GM23248 (cell line): ENCODE data around the gene SGCB. TPM values are rescaled to one million over a fixed set of nuclear protein-coding genes. Genes with fewer than 3 reads are reported as not detected.

Source experiments
- DNase-seq: peaks from one replicate; pipeline ENCODE4 v3.0.0-alpha.2; 2015
- H2AFZ ChIP-seq: fragments of 200-600 bp; sonication (generic); 2 replicates; pipeline ENCODE4 v1.6.1; 2016; ENCODE audit warnings: antibody characterized with exemption
- H3F3A ChIP-seq: fragments of 200-600 bp; sonication (generic); 2 replicates; pipeline ENCODE4 v1.6.1; 2016; ENCODE audit warnings: mild to moderate bottlenecking, antibody characterized with exemption, mixed run types; ENCODE audit not compliant: insufficient read depth
- H3K27ac ChIP-seq: fragments of 200-600 bp; sonication (generic); 2 replicates; pipeline ENCODE4 v1.5.1; 2016; ENCODE audit warnings: mild to moderate bottlenecking
- H3K27me3 ChIP-seq: fragments of 200-600 bp; sonication (generic); replicated peaks from 2 replicates; pipeline ENCODE4 v1.6.1; 2016; ENCODE audit warnings: mild to moderate bottlenecking; ENCODE audit not compliant: insufficient read depth
- H3K36me3 ChIP-seq: fragments of 200-600 bp; sonication (generic); 2 replicates; pipeline ENCODE4 v1.6.1; 2016; ENCODE audit warnings: low read depth, mild to moderate bottlenecking
- H3K4me1 ChIP-seq: fragments of 200-600 bp; sonication (generic); 2 replicates; pipeline ENCODE4 v1.6.1; 2016; ENCODE audit warnings: mild to moderate bottlenecking; ENCODE audit not compliant: insufficient read depth
- H3K4me2 ChIP-seq: fragments of 200-600 bp; sonication (generic); one replicate; pipeline ENCODE4 v1.6.1; 2016; ENCODE audit warnings: mild to moderate bottlenecking; ENCODE audit not compliant: unreplicated experiment
- H3K4me3 ChIP-seq: fragments of 200-600 bp; sonication (generic); 2 replicates; pipeline ENCODE4 v1.5.1; 2016; ENCODE audit warnings: mild to moderate bottlenecking
- H3K79me2 ChIP-seq: fragments of 200-600 bp; sonication (generic); 2 replicates; pipeline ENCODE4 v1.6.1; 2016; ENCODE audit warnings: mild to moderate bottlenecking; ENCODE audit not compliant: insufficient read depth
- H3K9ac ChIP-seq: fragments of 200-600 bp; sonication (generic); 2 replicates; pipeline ENCODE4 v1.6.1; 2016; ENCODE audit warnings: mild to moderate bottlenecking
- H3K9me2 ChIP-seq: fragments of 200-600 bp; sonication (generic); 2 replicates; pipeline ENCODE4 v1.6.1; 2016; ENCODE audit warnings: mixed run types, mild to moderate bottlenecking, moderate library complexity; ENCODE audit not compliant: insufficient read depth
- H3K9me3 ChIP-seq: fragments of 200-600 bp; sonication (generic); one replicate; pipeline ENCODE4 v1.6.1; 2017; ENCODE audit warnings: low read depth
- H4K20me1 ChIP-seq: fragments of 200-600 bp; sonication (generic); 2 replicates; pipeline ENCODE4 v1.6.0; 2016; ENCODE audit not compliant: insufficient read depth
- EZH2 ChIP-seq: fragments of 200-600 bp; sonication (generic); IDR thresholded peaks from 2 replicates; pipeline ENCODE4 v1.6.1; 2018; ENCODE audit warnings: antibody characterized with exemption, mild to moderate bottlenecking; ENCODE audit not compliant: insufficient read depth, poor library complexity, severe bottlenecking
- EZH2phosphoT487 ChIP-seq: fragments of 200-600 bp; sonication (generic); IDR thresholded peaks from 2 replicates; pipeline ENCODE4 v1.6.1; 2018; ENCODE audit warnings: antibody characterized with exemption, moderate library complexity, mild to moderate bottlenecking, low read depth; ENCODE audit not compliant: insufficient read depth
- WGBS, 2 experiments: methylation state at CpG; one replicate each; pipeline ENCODE4 v1.1.6; 2015 to 2017; ENCODE audit warnings: low lambda C conversion rate in 2 of 2, low coverage in 1 of 2; ENCODE audit errors: missing lambda C conversion rate in 2 of 2; 5-methylcytosine and 5-hydroxymethylcytosine counted together
- in situ Hi-C: fragments of 300-500 bp; cut with MboI; formaldehyde crosslinking; loops from 2 replicates; pipeline ENCODE4 v1.15.0; 2020
- polyA plus RNA-seq: library from polyadenylated mRNA; unstranded; fragments of >200 nt; fragmentation: Nextera tagmentation; extraction: Ambion mirVana; gene quantifications from 2 replicates; pipeline ENCODE4 v1.2.1, GENCODE V29; 2016
- total RNA-seq: library from RNA; depleted of rRNA; stranded (reverse); fragments of >200 nt; shearing (Covaris generic); gene quantifications from 2 replicates; pipeline ENCODE4 v1.2.3, GENCODE V29; 2014

Gene SGCB
- total and polyA plus RNA-seq, 2 experiments from 2014 or later: 50.4 to 108 TPM

DNA sequence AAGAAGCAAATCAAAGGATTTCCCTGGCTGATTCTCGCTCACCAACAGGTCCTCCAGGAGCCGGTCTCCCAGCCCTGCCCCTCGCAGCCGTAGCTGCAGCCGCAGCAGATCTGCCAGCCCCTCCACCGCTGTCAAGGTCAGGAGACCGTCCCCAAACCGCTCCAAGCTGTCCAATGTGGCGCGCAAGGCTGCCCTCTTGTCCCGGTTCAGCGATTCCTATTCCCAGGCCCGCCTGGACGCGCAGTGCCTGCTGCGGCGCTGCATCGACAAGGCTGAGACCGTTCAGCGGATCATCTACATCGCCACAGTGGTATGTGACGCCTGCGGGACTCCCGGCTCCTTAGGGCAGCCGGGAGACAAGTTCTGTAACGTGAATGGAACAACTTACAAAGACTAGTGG, 38.6 kb upstream of the SGCB start:
- 86 to 88% methylated on average over 26 of the region's 26 CpGs for WGBS, 2 experiments
- Histone ChIP-seq H2AFZ (no peak overlapping the region), H3K4me2 (no peak overlapping the region), H3F3A (no peaks in the 10 kb centered on the region), H3K9ac (no peak overlapping the region), H3K4me1 (no peaks in the 10 kb centered on the region), H3K27ac (no peak overlapping the region), H3K9me3 (no peaks in the 10 kb centered on the region), H4K20me1 (no peaks in the 10 kb centered on the region), H3K9me2 (no peaks in the 10 kb centered on the region), H3K79me2 (no peaks in the 10 kb centered on the region), H3K27me3 (no peaks in the 10 kb centered on the region), H3K4me3 (no peak overlapping the region), H3K36me3 (no peaks in the 10 kb centered on the region)
- TF ChIP-seq EZH2 (no peak), EZH2phosphoT487 (no peak)
- DNase-seq: no peak
- in situ Hi-C loops: no loop called here

DNA sequence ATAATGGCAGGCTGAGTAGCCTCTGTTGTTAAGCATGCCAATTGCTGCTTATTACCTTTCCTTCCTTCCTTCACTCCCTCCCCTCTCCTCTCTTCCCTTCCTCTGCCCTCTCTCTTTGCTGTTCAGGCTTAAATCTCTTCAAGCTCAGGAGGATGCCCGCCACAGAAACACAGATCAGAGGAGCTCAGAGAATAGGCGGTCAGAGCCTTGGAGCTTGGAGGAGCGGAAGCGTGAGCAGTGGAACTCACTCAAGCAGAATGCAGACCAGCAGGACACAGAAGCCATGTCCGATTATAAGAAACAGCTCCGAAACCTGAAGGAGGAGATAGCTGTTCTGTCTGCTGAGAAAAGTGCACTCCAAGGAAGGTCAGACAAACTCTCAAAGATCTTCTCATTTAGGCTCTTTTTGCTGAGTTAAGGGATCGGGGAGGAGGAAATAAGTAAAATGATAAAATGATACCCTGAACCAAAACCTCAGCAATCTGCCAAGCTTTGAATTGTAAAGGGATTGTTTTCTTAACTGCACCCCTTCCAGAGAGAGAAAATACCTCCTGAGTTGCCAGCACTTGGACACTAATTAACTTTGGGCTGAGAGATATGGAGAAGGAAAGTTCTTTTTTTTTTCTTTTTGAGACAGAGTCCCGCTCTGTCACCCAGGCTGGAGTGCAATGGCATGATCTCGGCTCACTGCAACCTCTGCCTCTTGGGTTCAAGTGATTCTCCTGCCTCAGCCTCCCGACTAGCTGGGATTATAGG, 33.9 kb upstream of the SGCB start:
- H4K20me1 ChIP-seq: no peaks in the 10 kb centered on the region

GRCh38 chr4:52069571-52069970, 31.5 kb upstream of the SGCB start:
- TF ChIP-seq EZH2phosphoT487 (no peak), EZH2 (no peak)
- Histone ChIP-seq H3K9ac (no peak overlapping the region), H3F3A (no peaks in the 10 kb centered on the region), H3K4me3 (no peak overlapping the region), H3K4me2 (no peak overlapping the region), H3K79me2 (no peaks in the 10 kb centered on the region), H4K20me1 (no peaks in the 10 kb centered on the region), H2AFZ (no peak overlapping the region), H3K36me3 (no peaks in the 10 kb centered on the region; the same call in 1 of the 2 replicates), H3K27ac (no peak overlapping the region), H3K9me3 (no peaks in the 10 kb centered on the region), H3K27me3 (no peaks in the 10 kb centered on the region), H3K4me1 (no peaks in the 10 kb centered on the region), H3K9me2 (no peaks in the 10 kb centered on the region)
- WGBS, 2 experiments: 94 to 97% methylated on average over 1 of the region's 1 CpG
- no peak for DNase-seq
- in situ Hi-C loops: no loop called here

More for the DNA sequence above, 33.9 kb upstream of the SGCB start:
- Histone ChIP-seq H3K27ac (no peak overlapping the region), H3K4me2 (no peak overlapping the region), H3K36me3 (no peaks in the 10 kb centered on the region; the same call in 1 of the 2 replicates), H3K4me3 (no peak overlapping the region), H3F3A (no peaks in the 10 kb centered on the region), H3K79me2 (no peaks in the 10 kb centered on the region), H3K9me3 (no peaks in the 10 kb centered on the region), H3K9me2 (no peaks in the 10 kb centered on the region), H3K4me1 (no peaks in the 10 kb centered on the region), H2AFZ (no peak overlapping the region), H3K27me3 (no peaks in the 10 kb centered on the region), H3K9ac (no peak overlapping the region)
- TF ChIP-seq EZH2phosphoT487: no peak
- WGBS, 2 experiments: 95 to 96% methylated on average over 10 of the region's 10 CpGs
- in situ Hi-C loops: no loop called here
- DNase-seq: no peak

- H4K20me1 ChIP-seq: no peaks in the 10 kb centered on the region
- DNase-seq: peak; percentile 45
- H3K4me3 ChIP-seq: no peak overlapping the region
- H3K27ac ChIP-seq: no peak overlapping the region
- H3K9me3 ChIP-seq: no peaks in the 10 kb centered on the region
- no peaks in the 10 kb centered on the region for H3K27me3 ChIP-seq
- no peak overlapping the region for H3K4me2 ChIP-seq
- no peak for TF ChIP-seq EZH2phosphoT487
- no peak for TF ChIP-seq EZH2
- H3K4me1 ChIP-seq: 0 out of 2 replicates have a peak, but pooled peaks cover 7% of the 10 kb centered on the region
- no peaks in the 10 kb centered on the region for H3K79me2 ChIP-seq
- H3K9ac ChIP-seq: no peak overlapping the region
- in situ Hi-C loops: no loop called here
- H2AFZ ChIP-seq: no peak overlapping the region
- H3F3A ChIP-seq: peaks cover 11% of the 10 kb centered on the region; the same call in 1 of the 2 replicates
- 95 to 98% methylated on average over 3 of the region's 3 CpGs for WGBS, 2 experiments
- H3K36me3 ChIP-seq: no peaks in the 10 kb centered on the region
- H3K9me2 ChIP-seq: no peaks in the 10 kb centered on the region
Observed at GRCh38 chr4:52059372-52059771, 21.3 kb upstream of the SGCB start.
